Measurements from ENCODE around the gene SLC35E2B.
"Not testable (repeated sequence)": the region's sequence is repeated elsewhere in the genome, so short reads cannot be mapped to it uniquely, and the experiment has no call there.

The SLC35E2B gene

GRCh38 chr1:1692714-1693647 is at the start of gene SLC35E2B:
SLC35E2B (minus strand) TSS chr1:1692795; CDS start chr1:1676699, 16,096 bp downstream.
- DNase-seq (ENCODE audit: low read depth) = peak; percentile 94

- peak; percentile 97 for DNase-seq (ENCODE audit: low read depth)
Observed at GRCh38 chr1:1741013-1741412, 48.4 kb upstream of the SLC35E2B start.

GRCh38 chr1:1738799-1739337 is 46.3 kb upstream of the SLC35E2B start:
- DNase-seq (ENCODE audit: low read depth) = not testable (repeated sequence)

- DNase-seq (ENCODE audit: low read depth) = not testable (repeated sequence)
Observed at GRCh38 chr1:1737675-1738590, 45.3 kb upstream of the SLC35E2B start.

- no peak for DNase-seq (ENCODE audit: low read depth)
Observed at GRCh38 chr1:1732381-1732780, 39.8 kb upstream of the SLC35E2B start.

GRCh38 chr1:1730870-1731269 is 38.3 kb upstream of the SLC35E2B start:
- no peak for DNase-seq (ENCODE audit: low read depth)

- DNase-seq (ENCODE audit: low read depth) = not testable (repeated sequence)
Observed at GRCh38 chr1:1730230-1730629, 37.6 kb upstream of the SLC35E2B start.

- not testable (repeated sequence) for DNase-seq (ENCODE audit: low read depth)
Observed at GRCh38 chr1:1729116-1729816, 36.7 kb upstream of the SLC35E2B start.

- DNase-seq (ENCODE audit: low read depth) = peak; percentile 86
Observed at GRCh38 chr1:1728308-1729005, 35.9 kb upstream of the SLC35E2B start.

GRCh38 chr1:1727131-1727651 is 34.6 kb upstream of the SLC35E2B start:
- DNase-seq (ENCODE audit: low read depth) = not testable (repeated sequence)

- DNase-seq (ENCODE audit: low read depth) = not testable (repeated sequence)
Observed at GRCh38 chr1:1726088-1726487, 33.5 kb upstream of the SLC35E2B start.

GRCh38 chr1:1724035-1724864 is 31.7 kb upstream of the SLC35E2B start, which contains the start of gene CDK11A:
CDK11A (minus strand) TSS chr1:1724357; CDS start chr1:1722818, 1,539 bp downstream.
- peak; percentile 100 for DNase-seq (ENCODE audit: low read depth)

GRCh38 chr1:1721201-1721600 is 28.6 kb upstream of the SLC35E2B start:
- no peak for DNase-seq (ENCODE audit: low read depth)

- DNase-seq (ENCODE audit: low read depth) = not testable (repeated sequence)
Observed at GRCh38 chr1:1715109-1715883, 22.7 kb upstream of the SLC35E2B start.

- DNase-seq (ENCODE audit: low read depth) = not testable (repeated sequence)
Observed at GRCh38 chr1:1707897-1708296, 15.3 kb upstream of the SLC35E2B start.

GRCh38 chr1:1707241-1707640 is 14.6 kb upstream of the SLC35E2B start:
- DNase-seq (ENCODE audit: low read depth) = not testable (repeated sequence)

GRCh38 chr1:1705623-1706022 is 13.0 kb upstream of the SLC35E2B start:
- DNase-seq (ENCODE audit: low read depth) = not testable (repeated sequence)

GRCh38 chr1:1704284-1704957 is 11.8 kb upstream of the SLC35E2B start:
- not testable (repeated sequence) for DNase-seq (ENCODE audit: low read depth)
